Keratinocyte (primary cell): ENCODE results near the gene CAND2. TPM values are rescaled to one million over a fixed set of nuclear protein-coding genes. Genes with fewer than 3 reads are reported as not detected.

Source experiments
- DNase-seq: peaks from one replicate; pipeline ENCODE4 v3.0.0-alpha.2; 2011; ENCODE audit warnings: low read depth, missing footprints, low spot score
- FAIRE-seq: peaks from 2 replicates; lab custom pipeline; 2011; peaks lifted over from hg19 to GRCh38; lab: Jason Lieb, UNC
- H2AFZ ChIP-seq: 2 replicates; pipeline ENCODE4 v1.6.0; 2012; ENCODE audit warnings: low read length, control low read depth, inconsistent platforms; ENCODE audit not compliant: control insufficient read depth
- H3K27ac ChIP-seq: 2 replicates; pipeline ENCODE4 v1.5.1; 2011; ENCODE audit warnings: low read length; ENCODE audit not compliant: control insufficient read depth, insufficient read depth
- H3K27me3 ChIP-seq: 3 replicates; pipeline ENCODE4 v1.6.0; 2011; ENCODE audit warnings: low read length; ENCODE audit not compliant: control insufficient read depth, insufficient read depth; ENCODE audit errors: extremely low read depth
- H3K36me3 ChIP-seq, 2 experiments: 2 replicates in 1 of 2; 3 replicates in 1 of 2; pipeline ENCODE4 v1.5.1; 2011; ENCODE audit warnings: low read length in 2 of 2, mild to moderate bottlenecking in 1 of 2; ENCODE audit not compliant: control insufficient read depth in 2 of 2, insufficient read depth in 2 of 2; ENCODE audit errors: extremely low read depth in 1 of 2
- H3K4me1 ChIP-seq: 3 replicates; pipeline ENCODE4 v1.5.1; 2011; ENCODE audit warnings: low read length; ENCODE audit not compliant: control insufficient read depth, insufficient read depth; ENCODE audit errors: extremely low read depth
- H3K4me2 ChIP-seq: 3 replicates; pipeline ENCODE4 v1.6.0; 2011; ENCODE audit warnings: low read depth, low read length; ENCODE audit not compliant: control insufficient read depth, insufficient read depth; ENCODE audit errors: extremely low read depth
- H3K4me3 ChIP-seq, 3 experiments: fragments of 200-600 bp in 1 of 3; sonication (generic) in 1 of 3; 2 replicates in 2 of 3; 3 replicates in 1 of 3; pipeline ENCODE4 v1.5.1; 2011 to 2016; ENCODE audit warnings: low read length in 3 of 3, mild to moderate bottlenecking in 3 of 3, control low read depth in 2 of 3, inconsistent platforms in 1 of 3, low read depth in 1 of 3, mixed read lengths in 1 of 3, mixed run types in 1 of 3, moderate library complexity in 1 of 3; ENCODE audit not compliant: control insufficient read depth in 2 of 3, insufficient read depth in 2 of 3; ENCODE audit errors: extremely low read depth in 1 of 3
- H3K79me2 ChIP-seq: 2 replicates; pipeline ENCODE4 v1.6.0; 2012; ENCODE audit warnings: low read length; ENCODE audit not compliant: control insufficient read depth, insufficient read depth
- H3K9ac ChIP-seq: 3 replicates; pipeline ENCODE4 v1.6.0; 2011; ENCODE audit warnings: low read length; ENCODE audit not compliant: control insufficient read depth, insufficient read depth; ENCODE audit errors: extremely low read depth
- H3K9me1 ChIP-seq: 3 replicates; pipeline ENCODE4 v1.6.0; 2011; ENCODE audit warnings: low read length; ENCODE audit not compliant: control insufficient read depth, insufficient read depth; ENCODE audit errors: extremely low read depth
- H3K9me3 ChIP-seq: 2 replicates; pipeline ENCODE4 v1.5.1; 2012; ENCODE audit warnings: low read depth, low read length; ENCODE audit not compliant: control insufficient read depth
- H4K20me1 ChIP-seq: 3 replicates; pipeline ENCODE4 v1.6.0; 2011; ENCODE audit warnings: low read length; ENCODE audit not compliant: control insufficient read depth, insufficient read depth; ENCODE audit errors: extremely low read depth
- CTCF ChIP-seq, 3 experiments: IDR thresholded peaks in 1 of 3; conservative IDR thresholded peaks in 1 of 3; optimal IDR thresholded peaks in 1 of 3; 2 replicates in 2 of 3; 3 replicates in 1 of 3; pipeline versions ENCODE3 to v1.5.1; 2011; ENCODE audit warnings: low read length in 3 of 3, mild to moderate bottlenecking in 3 of 3, moderate library complexity in 2 of 3, control low read depth in 1 of 3, inconsistent platforms in 1 of 3; ENCODE audit not compliant: insufficient read depth in 2 of 3; ENCODE audit errors: extremely low read depth in 1 of 3
- EZH2 ChIP-seq: IDR thresholded peaks from one replicate; pipeline ENCODE4 v1.6.1; 2012; ENCODE audit warnings: inconsistent platforms, mild to moderate bottlenecking, low read length, moderate library complexity
- dilution Hi-C: fragments of 300-500 bp; cut with MboI; formaldehyde crosslinking; loops from one replicate; pipeline ENCODE4 v1.7.0; 2020; ENCODE audit warnings: low sequenced_read_pairs; ENCODE audit not compliant: extremely low pct_ligation_motif_present
- polyA plus RNA-seq, 5 experiments: library from polyadenylated mRNA; depleted of rRNA in 3 of 5; stranded (reverse) in 3 of 5; stranded (forward) in 1 of 5; unstranded in 1 of 5; fragments of >200 nt; gene quantifications; 1 replicate in 1 of 5; 2 replicates in 3 of 5; 3 replicates in 1 of 5; pipeline versions ENCODE4 v1.2.1 to v1.2.3, GENCODE V29; 2011 to 2012; ENCODE audit warnings: missing spikeins in 2 of 5, low read depth in 1 of 5, low replicate concordance in 1 of 5

The CAND2 gene
- polyA plus RNA-seq, 1 donor (not counting 4 experiments of a cell fraction or from before 2014, with no cell fraction given) = 0.05 TPM

GRCh38 chr3:12812812-12813211 lies 16.3 kb downstream of the CAND2 start:
- Histone ChIP-seq H2AFZ (no peak overlapping the region), H3K36me3 (no peaks in the 10 kb centered on the region), H3K4me1 (peaks cover 3% of the 10 kb centered on the region), H3K27ac (no peak overlapping the region), H4K20me1 (no peaks in the 10 kb centered on the region), H3K79me2 (no peaks in the 10 kb centered on the region), H3K27me3 (no peaks in the 10 kb centered on the region), H3K9me1 (no peaks in the 10 kb centered on the region), H3K9me3 (no peaks in the 10 kb centered on the region), H3K4me3 (no peak overlapping the region), H3K4me2 (no peak overlapping the region), H3K9ac (no peak overlapping the region)
- no peak for DNase-seq
- FAIRE-seq = no peak
- dilution Hi-C loops = no loop called here
- no peak for TF ChIP-seq CTCF (optimal IDR thresholded peaks at IDR 0.05 in 1 of 3, IDR thresholded peaks at IDR 0.05 in 1 of 3, conservative IDR thresholded peaks at IDR 0.05 in 1 of 3; ENCODE audit: extremely low read depth in 1 of 3, insufficient read depth in 2 of 3, low read length in 3 of 3)
- no peak for TF ChIP-seq EZH2

GRCh38 chr3:12813967-12814366 lies 17.5 kb downstream of the CAND2 start:
- H3K4me3 ChIP-seq = no peak overlapping the region
- H3K9me1 ChIP-seq = no peaks in the 10 kb centered on the region
- H2AFZ ChIP-seq = no peak overlapping the region
- H3K9me3 ChIP-seq = no peaks in the 10 kb centered on the region
- no peak for FAIRE-seq
- no peak overlapping the region for H3K27ac ChIP-seq
- TF ChIP-seq EZH2 = no peak
- no peak for TF ChIP-seq CTCF (optimal IDR thresholded peaks at IDR 0.05 in 1 of 3, IDR thresholded peaks at IDR 0.05 in 1 of 3, conservative IDR thresholded peaks at IDR 0.05 in 1 of 3; ENCODE audit: extremely low read depth in 1 of 3, insufficient read depth in 2 of 3, low read length in 3 of 3)
- H3K36me3 ChIP-seq = no peaks in the 10 kb centered on the region
- dilution Hi-C loops = no loop called here
- no peaks in the 10 kb centered on the region for H4K20me1 ChIP-seq
- H3K4me2 ChIP-seq = no peak overlapping the region
- DNase-seq = no peak
- no peak overlapping the region for H3K9ac ChIP-seq
- H3K4me1 ChIP-seq = peaks cover 3% of the 10 kb centered on the region
- no peaks in the 10 kb centered on the region for H3K79me2 ChIP-seq
- no peaks in the 10 kb centered on the region for H3K27me3 ChIP-seq
